SK-N-SH (cell line): ENCODE data around the gene CTSA.

Source experiments
- EZH2phosphoT487 ChIP-seq: fragments of 200-600 bp; sonication (generic); IDR thresholded peaks from 2 replicates; pipeline ENCODE4 v1.6.1; 2017; ENCODE audit warnings: low read depth, mixed run types, mild to moderate bottlenecking, antibody characterized with exemption, moderate library complexity, borderline replicate concordance
- PBX3 ChIP-seq: IDR thresholded peaks from 2 replicates; pipeline ENCODE4; 2012
- POLR2AphosphoS5 ChIP-seq: IDR thresholded peaks from 2 replicates; pipeline ENCODE4 v1.6.1; 2012; ENCODE audit warnings: low read depth, low read length

GRCh38 chr20:45917790-45918141, 26.6 kb downstream of the CTSA start:
- TF ChIP-seq PBX3 (no peak), EZH2phosphoT487 (no peak), POLR2AphosphoS5 (no peak)
